KMS-11 (cell line): ENCODE measurements around the gene TOR2A.

Experiments used
- H2AFZ ChIP-seq: fragments of 200-600 bp; sonication (generic); 2 replicates; pipeline ENCODE4 v1.6.1; 2016; ENCODE audit warnings: antibody characterized with exemption, mixed run types, low read depth
- H3K27ac ChIP-seq: fragments of 200-600 bp; sonication (generic); 2 replicates; pipeline ENCODE4 v1.6.1; 2016; ENCODE audit warnings: mild to moderate bottlenecking, mixed run types
- H3K27me3 ChIP-seq: fragments of 200-600 bp; sonication (generic); 2 replicates; pipeline ENCODE4 v1.6.1; 2017; ENCODE audit warnings: mild to moderate bottlenecking, low read depth, mixed run types, moderate library complexity; ENCODE audit not compliant: insufficient read depth
- H3K36me3 ChIP-seq: fragments of 200-600 bp; sonication (generic); 2 replicates; pipeline ENCODE4 v1.6.1; 2017; ENCODE audit warnings: mild to moderate bottlenecking, mixed run types; ENCODE audit not compliant: insufficient read depth
- H3K4me1 ChIP-seq: fragments of 200-600 bp; sonication (generic); 2 replicates; pipeline ENCODE4 v1.6.1; 2016; ENCODE audit warnings: mild to moderate bottlenecking, low read depth, mixed run types; ENCODE audit not compliant: poor library complexity, severe bottlenecking
- H3K4me2 ChIP-seq: fragments of 200-600 bp; sonication (generic); 2 replicates; pipeline ENCODE4 v1.7.0; 2016; ENCODE audit warnings: mild to moderate bottlenecking, mixed run types
- H3K4me3 ChIP-seq: fragments of 200-600 bp; sonication (generic); IDR thresholded peaks from 2 replicates; pipeline ENCODE4 v1.6.1; 2017; ENCODE audit warnings: low read depth, low read length, mixed read lengths; ENCODE audit not compliant: insufficient read depth
- H3K79me2 ChIP-seq: fragments of 200-600 bp; sonication (generic); 2 replicates; pipeline ENCODE4 v1.6.1; 2016; ENCODE audit warnings: low read depth, mixed run types; ENCODE audit not compliant: insufficient read depth
- H3K9ac ChIP-seq: fragments of 200-600 bp; sonication (generic); 2 replicates; pipeline ENCODE4 v1.6.1; 2016; ENCODE audit warnings: mild to moderate bottlenecking, mixed run types
- H4K20me1 ChIP-seq: fragments of 200-600 bp; sonication (generic); 2 replicates; pipeline ENCODE4 v1.6.1; 2016; ENCODE audit warnings: mild to moderate bottlenecking, mixed run types; ENCODE audit not compliant: insufficient read depth
- CTCF ChIP-seq: fragments of 200-600 bp; sonication (generic); conservative IDR thresholded peaks from 2 replicates; pipeline ENCODE4 v1.6.1; 2017; ENCODE audit warnings: low read depth, mild to moderate bottlenecking, antibody characterized with exemption, low read length, moderate library complexity, mixed read lengths

TOR2A gene

GRCh38 chr9:127753148-127753547, 18.1 kb upstream of the TOR2A start:
- H3K79me2 ChIP-seq: no peaks in the 10 kb centered on the region
- no peak overlapping the region for H3K4me3 ChIP-seq
- no peaks in the 10 kb centered on the region for H3K4me1 ChIP-seq
- no peak overlapping the region for H3K9ac ChIP-seq
- no peak for TF ChIP-seq CTCF
- H3K4me2 ChIP-seq: no peak overlapping the region
- no peaks in the 10 kb centered on the region for H4K20me1 ChIP-seq
- no peaks in the 10 kb centered on the region for H3K36me3 ChIP-seq
- no peaks in the 10 kb centered on the region for H3K27me3 ChIP-seq
- H3K27ac ChIP-seq: no peak overlapping the region
- no peak overlapping the region for H2AFZ ChIP-seq

DNA sequence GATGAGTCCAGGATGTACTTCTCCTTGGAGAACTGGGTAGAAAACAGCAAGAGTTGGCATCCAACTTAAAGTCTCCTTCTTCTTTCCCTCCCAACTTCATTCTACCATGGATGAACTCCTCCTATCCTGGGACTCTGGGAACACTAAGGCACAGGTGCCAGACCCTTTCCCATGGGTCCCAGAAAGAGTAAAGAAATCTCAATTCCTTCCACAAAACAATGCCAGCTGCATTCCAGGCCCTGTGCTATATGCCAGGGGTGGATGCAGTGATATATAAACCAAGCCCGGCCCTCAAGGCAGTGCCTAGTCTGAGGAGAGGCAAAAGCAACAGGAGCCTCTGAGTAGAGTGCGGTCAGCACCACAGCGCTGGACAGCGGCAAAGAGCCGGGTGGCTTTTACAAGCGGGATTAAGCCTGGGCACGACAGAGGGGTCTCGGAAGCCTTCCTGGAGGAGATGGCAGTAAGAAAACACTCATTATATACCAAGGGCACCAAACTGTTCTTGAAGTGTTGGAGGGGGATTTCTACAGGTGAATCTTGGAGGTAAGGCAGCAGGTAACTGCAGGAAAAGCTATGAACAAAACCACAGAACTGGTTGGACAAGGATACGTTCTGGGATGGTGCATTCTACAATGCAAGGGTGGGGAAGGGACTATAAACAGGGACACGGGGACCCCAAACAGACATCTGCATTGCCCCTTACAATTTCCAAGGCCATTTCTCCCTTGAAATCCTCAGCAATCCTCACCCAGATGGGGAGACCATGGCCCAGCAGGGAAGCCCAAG, 16.4 kb upstream of the TOR2A start:
- Histone ChIP-seq H3K4me2 (no peak overlapping the region), H3K4me1 (no peaks in the 10 kb centered on the region), H4K20me1 (no peaks in the 10 kb centered on the region), H3K27ac (no peak overlapping the region), H3K27me3 (no peaks in the 10 kb centered on the region), H3K79me2 (no peaks in the 10 kb centered on the region), H3K36me3 (no peaks in the 10 kb centered on the region), H3K4me3 (no peak overlapping the region), H2AFZ (no peak overlapping the region), H3K9ac (no peak overlapping the region)
- TF ChIP-seq CTCF: no peak

- no peaks in the 10 kb centered on the region for H4K20me1 ChIP-seq
- TF ChIP-seq CTCF: no peak
- no peak overlapping the region for H2AFZ ChIP-seq
Observed at GRCh38 chr9:127749090-127749787, 14.1 kb upstream of the TOR2A start.

GRCh38 chr9:127746959-127747569, 12.0 kb upstream of the TOR2A start:
- H3K4me3 ChIP-seq: no peak overlapping the region
- H3K27me3 ChIP-seq: no peaks in the 10 kb centered on the region
- H3K79me2 ChIP-seq: no peaks in the 10 kb centered on the region
- no peak overlapping the region for H3K9ac ChIP-seq
- no peaks in the 10 kb centered on the region for H4K20me1 ChIP-seq
- H3K36me3 ChIP-seq: no peaks in the 10 kb centered on the region
- H3K4me2 ChIP-seq: no peak overlapping the region
- H2AFZ ChIP-seq: no peak overlapping the region
- no peaks in the 10 kb centered on the region for H3K4me1 ChIP-seq
- no peak overlapping the region for H3K27ac ChIP-seq
- no peak for TF ChIP-seq CTCF

More at GRCh38 chr9:127749090-127749787, 14.1 kb upstream of the TOR2A start:
- H3K36me3 ChIP-seq: no peaks in the 10 kb centered on the region
- H3K79me2 ChIP-seq: no peaks in the 10 kb centered on the region
- no peak overlapping the region for H3K27ac ChIP-seq
- H3K4me2 ChIP-seq: no peak overlapping the region
- no peak overlapping the region for H3K9ac ChIP-seq
- H3K4me1 ChIP-seq: no peaks in the 10 kb centered on the region
- H3K4me3 ChIP-seq: no peak overlapping the region
- H3K27me3 ChIP-seq: no peaks in the 10 kb centered on the region
